Epidermal melanocyte (primary cell): ENCODE measurements around the gene GCNT3.
A peak's percentile ranks its signal among the peaks of the same experiment; 100 is the strongest.

Experiments used
- DNase-seq: peaks from one replicate; pipeline ENCODE4 v3.0.0; 2011; ENCODE audit warnings: low spot score; ENCODE audit not compliant: insufficient read length

Gene GCNT3

GRCh38 chr15:59611276-59612260 is at the start of gene GCNT3:
TSS of gene GCNT3 (plus strand) at chr15:59611783. CDS start at chr15:59618239, 6,456 bp downstream.
- peak; percentile 31 for DNase-seq

GRCh38 chr15:59562448-59563186 is 49.0 kb upstream of the GCNT3 start:
- DNase-seq = no peak

GRCh38 chr15:59565299-59565698 is 46.3 kb upstream of the GCNT3 start:
- no peak for DNase-seq

- no peak for DNase-seq
Measured at GRCh38 chr15:59567324-59567723, 44.3 kb upstream of the GCNT3 start.

GRCh38 chr15:59569477-59569876 is 42.1 kb upstream of the GCNT3 start:
- no peak for DNase-seq

- no peak for DNase-seq
Measured at GRCh38 chr15:59570315-59570714, 41.3 kb upstream of the GCNT3 start.

- no peak for DNase-seq
Measured at GRCh38 chr15:59571606-59572005, 40.0 kb upstream of the GCNT3 start.

GRCh38 chr15:59583088-59583487 is 28.5 kb upstream of the GCNT3 start:
- DNase-seq = no peak

GRCh38 chr15:59587085-59587826 is 24.3 kb upstream of the GCNT3 start:
- no peak for DNase-seq

- DNase-seq = no peak
Measured at GRCh38 chr15:59590027-59590426, 21.6 kb upstream of the GCNT3 start.

GRCh38 chr15:59591356-59591755 is 20.2 kb upstream of the GCNT3 start:
- no peak for DNase-seq

GRCh38 chr15:59594493-59594942 is 17.1 kb upstream of the GCNT3 start:
- no peak for DNase-seq

GRCh38 chr15:59594991-59595390 is 16.6 kb upstream of the GCNT3 start:
- DNase-seq = no peak

- DNase-seq = no peak
Measured at GRCh38 chr15:59595434-59595915, 16.1 kb upstream of the GCNT3 start.

- DNase-seq = no peak
Measured at GRCh38 chr15:59596640-59597039, 14.9 kb upstream of the GCNT3 start.

- DNase-seq = no peak
Measured at GRCh38 chr15:59598461-59598860, 13.1 kb upstream of the GCNT3 start.

- no peak for DNase-seq
Measured at GRCh38 chr15:59605994-59606393, 5.6 kb upstream of the GCNT3 start.

GRCh38 chr15:59609730-59610712 is 1.6 kb upstream of the GCNT3 start:
- no peak for DNase-seq

- no peak for DNase-seq
Measured at GRCh38 chr15:59614153-59614552, 2.6 kb downstream of the GCNT3 start.

GRCh38 chr15:59615661-59616060 is 4.1 kb downstream of the GCNT3 start:
- DNase-seq = no peak
